SW 1271 (cell line): ENCODE data around the gene KRTAP5-3.
A peak's percentile ranks its signal among the peaks of the same experiment; 100 is the strongest.
"Not testable (repeated sequence)": the region's sequence is repeated elsewhere in the genome, so short reads cannot be mapped to it uniquely, and the experiment has no call there.

Experiments
- DNase-seq, 2 experiments: peaks; one replicate each; lab custom pipeline; 2025; lab: John Stamatoyannopoulos, UW

The KRTAP5-3 gene, protein sequence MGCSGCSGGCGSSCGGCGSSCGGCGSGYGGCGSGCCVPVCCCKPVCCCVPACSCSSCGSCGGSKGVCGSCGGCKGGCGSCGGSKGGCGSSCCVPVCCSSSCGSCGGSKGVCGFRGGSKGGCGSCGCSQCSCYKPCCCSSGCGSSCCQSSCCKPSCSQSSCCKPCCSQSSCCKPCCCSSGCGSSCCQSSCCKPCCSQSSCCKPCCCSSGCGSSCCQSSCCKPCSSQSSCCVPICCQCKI

DNA sequence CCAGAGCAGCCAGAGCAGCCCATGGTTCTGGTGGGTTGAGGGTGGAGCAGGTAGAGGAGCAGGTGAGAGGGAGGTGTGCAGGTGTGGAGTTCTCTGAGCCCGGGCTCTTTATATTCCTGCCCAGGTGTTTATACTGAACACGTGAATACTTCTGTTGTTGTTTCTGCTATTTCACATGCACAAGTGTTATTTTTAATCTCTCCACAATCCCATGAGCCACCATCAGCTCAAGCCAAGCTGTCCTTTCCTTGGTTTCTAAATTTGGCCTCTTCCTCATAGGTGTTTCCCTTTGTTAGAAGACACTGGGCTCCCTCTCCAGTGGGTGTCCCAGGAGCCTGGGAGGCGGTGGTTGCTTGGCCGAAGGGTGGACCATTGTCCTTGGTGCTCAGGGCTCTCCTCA is at the start of gene KRTAP5-3:
TSS of gene KRTAP5-3 (minus strand) at position 101 of the 400 bp plus-strand sequence. CDS start at position 23, 78 bp downstream.
- DNase-seq = no peak

- no peak for DNase-seq
Measured at GRCh38 chr11:1656670-1657069, 48.4 kb upstream of the KRTAP5-3 start.

DNA sequence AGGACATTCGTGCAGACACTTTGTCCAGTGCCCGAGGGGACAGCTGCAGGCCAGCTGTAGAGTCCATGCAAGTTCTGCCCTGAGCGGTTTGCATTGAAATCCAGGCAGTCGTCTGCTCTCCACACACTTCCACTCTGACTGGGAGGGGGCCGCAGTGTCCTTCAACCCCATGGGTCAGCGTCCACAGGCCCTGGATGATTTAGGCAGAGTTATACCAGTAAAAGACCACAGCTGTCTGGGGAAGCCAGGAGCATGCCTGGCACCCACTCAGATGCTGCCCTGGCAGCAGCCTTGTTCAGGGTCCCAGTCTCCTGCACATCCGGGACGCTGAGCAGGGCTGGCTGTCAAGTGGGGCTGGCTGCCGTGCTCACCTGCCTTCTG is 47.8 kb upstream of the KRTAP5-3 start:
- no peak for DNase-seq

- DNase-seq = no peak
Measured at GRCh38 chr11:1655168-1656060, 47.2 kb upstream of the KRTAP5-3 start.

DNA sequence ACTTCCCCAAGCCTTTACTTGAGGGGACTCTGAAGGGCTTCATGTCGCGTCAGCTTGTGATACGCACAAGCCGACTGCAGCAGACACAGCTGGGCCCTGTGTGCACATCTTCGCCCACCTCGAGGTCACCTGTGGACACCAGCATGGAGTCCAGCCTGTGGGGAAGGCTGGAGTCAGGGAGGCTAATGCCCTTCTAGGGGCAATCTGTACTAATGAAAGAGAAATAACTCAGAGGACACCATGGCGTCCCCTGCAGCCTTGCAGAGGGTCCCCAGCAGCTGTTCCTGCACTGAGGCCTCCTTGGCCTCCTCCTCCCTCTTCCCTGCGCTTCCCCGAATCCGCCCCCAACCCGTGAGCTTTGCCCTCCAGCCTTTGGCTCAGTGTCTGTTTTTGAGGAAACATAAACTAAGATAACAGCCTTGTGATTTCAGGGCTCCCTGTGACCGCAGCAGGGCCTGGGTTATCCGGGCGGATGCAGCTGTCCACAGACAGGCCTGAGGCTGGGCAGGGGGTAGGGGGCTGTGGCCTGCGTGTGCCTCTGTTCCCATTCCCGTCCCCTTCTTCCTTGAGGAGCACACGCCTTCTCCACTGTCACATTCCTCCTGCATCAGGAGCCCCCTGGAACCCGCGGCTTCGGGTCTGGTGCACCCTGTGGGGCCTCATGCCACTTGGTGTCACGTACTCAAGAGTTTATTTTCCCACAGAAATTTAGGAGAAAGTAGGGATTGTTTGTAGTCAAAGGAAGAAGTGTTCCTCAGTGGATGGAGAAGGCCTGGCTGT is 46.3 kb upstream of the KRTAP5-3 start:
- no peak for DNase-seq

GRCh38 chr11:1653541-1654387 is 45.5 kb upstream of the KRTAP5-3 start:
- no peak for DNase-seq

DNA sequence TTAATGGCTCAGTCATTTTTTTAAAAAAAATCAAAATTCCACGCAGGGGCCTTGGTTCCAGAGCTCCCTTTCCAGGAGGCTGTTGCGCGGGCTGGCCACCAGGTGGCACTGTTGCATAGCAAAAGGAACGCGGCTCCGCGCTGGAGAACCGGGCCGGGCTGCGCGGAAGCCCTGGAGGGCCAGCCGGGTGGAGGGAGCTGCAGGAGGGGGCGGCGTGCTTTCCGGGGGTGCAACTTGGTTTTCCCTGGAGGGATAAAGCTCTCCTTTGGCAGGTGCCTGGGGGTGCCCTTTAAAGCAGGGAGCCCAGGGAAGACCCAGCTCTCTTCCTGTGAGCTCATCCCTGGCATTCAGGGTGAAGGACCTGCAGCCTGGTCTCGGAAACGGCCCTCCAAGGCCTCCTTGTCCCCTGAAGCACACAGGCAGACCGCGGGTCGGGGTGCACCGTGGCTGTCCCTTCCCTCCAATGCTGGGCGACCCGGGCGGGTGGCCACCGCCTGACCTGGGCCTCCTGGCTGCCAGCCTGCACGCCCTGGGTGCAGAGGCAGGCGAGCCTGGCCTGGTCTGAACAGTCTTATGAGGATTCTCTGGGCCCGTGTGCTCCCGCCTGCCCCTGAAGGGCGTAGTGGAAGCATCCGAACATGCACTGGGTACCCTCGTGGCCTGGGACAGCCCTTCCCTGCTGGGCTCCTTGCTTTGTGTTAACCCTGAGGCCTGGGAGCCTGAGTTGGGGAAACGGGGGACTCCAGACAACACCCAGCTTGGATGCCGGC is 44.7 kb upstream of the KRTAP5-3 start:
- peak in 1 of 2 experiments; percentile 28 for DNase-seq

DNA sequence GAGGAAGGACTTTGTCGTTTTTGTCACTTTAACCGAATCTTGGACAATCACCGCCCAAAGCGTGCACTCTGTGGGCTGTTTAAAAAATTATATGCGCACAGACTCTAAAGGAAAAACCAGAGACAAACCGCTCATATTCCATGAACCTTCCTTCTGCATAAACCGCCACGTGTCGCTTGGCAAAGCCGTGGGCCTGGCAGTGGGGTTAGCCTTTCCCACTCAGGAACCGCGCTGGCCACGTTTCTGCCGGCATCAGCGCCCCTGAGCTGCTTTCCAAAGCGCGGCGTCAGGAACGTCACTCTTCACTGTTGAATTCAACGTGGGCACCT is 44.1 kb upstream of the KRTAP5-3 start:
- DNase-seq = no peak

DNA sequence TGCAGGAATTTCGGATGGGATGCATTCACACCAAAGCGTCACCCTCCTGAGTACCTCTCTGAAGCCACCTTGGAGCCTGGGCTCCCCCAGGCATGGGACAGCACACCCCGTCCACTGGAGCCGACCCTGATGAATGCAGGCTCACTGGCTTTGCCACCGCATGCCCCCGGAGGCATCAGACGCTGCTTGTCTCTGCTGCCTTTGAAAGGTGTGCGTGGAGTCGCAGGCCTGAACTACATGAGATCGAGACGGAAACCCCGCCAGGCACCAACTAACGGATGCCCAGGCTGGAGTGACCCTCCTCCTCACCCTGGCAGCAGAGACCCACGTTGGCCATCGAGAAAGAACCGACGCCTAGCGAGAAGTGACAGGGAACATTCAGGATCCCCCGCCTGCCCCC is 43.8 kb upstream of the KRTAP5-3 start:
- DNase-seq = no peak

GRCh38 chr11:1651411-1651980 is 43.2 kb upstream of the KRTAP5-3 start:
- DNase-seq = no peak

- DNase-seq = no peak
Measured at GRCh38 chr11:1650918-1651262, 42.6 kb upstream of the KRTAP5-3 start.

DNA sequence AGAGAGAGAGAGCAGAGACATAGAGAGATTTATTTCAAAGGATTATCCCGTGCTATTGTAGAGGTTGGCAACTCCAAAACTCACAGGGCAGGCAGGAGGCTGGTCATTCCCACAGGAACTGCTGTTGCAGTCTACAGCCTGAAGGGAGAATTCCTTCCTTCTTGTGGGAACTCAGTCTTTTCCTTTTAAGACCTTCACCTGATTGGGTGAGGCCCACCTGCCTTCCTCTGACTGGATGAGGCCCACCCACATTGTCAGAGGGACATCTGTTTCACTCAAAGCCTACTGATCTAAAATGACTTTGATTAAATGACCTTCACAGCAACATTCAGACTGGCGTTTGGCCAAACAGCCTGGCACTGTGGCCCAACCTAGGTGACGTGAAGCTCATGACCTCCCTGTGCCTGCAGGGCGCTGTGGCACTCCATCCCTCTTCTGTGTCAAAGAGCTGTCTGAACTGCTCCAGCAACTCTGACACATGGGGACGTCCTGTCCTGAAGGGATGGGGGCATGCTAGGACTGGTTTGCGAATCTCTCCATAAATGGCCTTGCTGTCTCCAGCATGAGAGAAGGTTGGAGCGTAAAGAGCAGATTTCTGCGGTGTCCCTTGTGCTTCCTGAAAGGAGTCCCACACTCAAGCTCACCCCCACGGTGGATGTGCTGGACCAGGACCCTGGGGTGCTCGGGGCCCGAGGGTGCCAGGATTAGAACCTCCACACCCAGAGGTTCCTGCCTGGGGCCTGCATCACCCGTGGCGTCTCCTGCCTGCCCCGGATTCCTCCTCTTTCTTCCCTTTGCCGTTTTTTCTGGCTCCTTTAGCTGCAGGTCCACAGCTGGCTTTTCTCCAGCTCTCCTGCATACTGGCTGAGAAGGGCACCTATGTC is 42.0 kb upstream of the KRTAP5-3 start:
- no peak for DNase-seq

DNA sequence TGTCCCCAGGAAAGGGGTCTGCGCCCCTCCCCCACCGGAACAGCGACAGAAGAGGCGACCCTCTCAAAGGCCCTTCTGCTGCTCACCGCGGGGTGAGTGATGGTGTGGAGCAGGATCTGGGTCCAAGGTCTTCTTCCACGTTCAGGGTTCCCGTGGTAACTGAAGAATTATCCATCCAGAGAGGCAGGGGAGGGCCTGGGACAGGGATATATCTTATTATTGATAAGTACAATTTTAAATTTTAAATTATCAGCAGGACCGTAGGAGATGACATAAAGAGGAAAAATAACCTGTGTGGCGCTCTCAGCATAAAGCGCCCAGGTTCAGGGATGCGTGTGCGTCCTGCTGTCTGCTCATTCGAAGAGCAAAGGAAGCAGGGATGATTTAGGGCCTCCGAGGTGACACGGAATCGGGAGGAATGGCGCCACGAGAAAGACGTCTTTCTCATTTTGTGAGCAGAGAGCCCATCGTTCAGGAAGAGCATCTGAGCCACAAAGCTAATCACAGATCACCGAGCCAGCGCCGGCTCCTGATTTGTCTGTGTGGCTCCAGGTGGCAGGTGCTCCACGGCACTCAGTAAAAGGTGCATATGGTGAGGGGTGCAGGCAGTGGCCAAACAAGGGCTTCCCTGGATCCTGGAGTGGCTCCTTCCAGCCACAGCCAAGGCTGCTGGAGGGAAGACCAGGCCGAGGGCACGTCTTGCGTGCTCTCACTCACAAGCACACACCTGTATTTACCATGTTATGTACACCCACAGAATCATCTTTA is 40.6 kb upstream of the KRTAP5-3 start:
- no peak for DNase-seq

DNA sequence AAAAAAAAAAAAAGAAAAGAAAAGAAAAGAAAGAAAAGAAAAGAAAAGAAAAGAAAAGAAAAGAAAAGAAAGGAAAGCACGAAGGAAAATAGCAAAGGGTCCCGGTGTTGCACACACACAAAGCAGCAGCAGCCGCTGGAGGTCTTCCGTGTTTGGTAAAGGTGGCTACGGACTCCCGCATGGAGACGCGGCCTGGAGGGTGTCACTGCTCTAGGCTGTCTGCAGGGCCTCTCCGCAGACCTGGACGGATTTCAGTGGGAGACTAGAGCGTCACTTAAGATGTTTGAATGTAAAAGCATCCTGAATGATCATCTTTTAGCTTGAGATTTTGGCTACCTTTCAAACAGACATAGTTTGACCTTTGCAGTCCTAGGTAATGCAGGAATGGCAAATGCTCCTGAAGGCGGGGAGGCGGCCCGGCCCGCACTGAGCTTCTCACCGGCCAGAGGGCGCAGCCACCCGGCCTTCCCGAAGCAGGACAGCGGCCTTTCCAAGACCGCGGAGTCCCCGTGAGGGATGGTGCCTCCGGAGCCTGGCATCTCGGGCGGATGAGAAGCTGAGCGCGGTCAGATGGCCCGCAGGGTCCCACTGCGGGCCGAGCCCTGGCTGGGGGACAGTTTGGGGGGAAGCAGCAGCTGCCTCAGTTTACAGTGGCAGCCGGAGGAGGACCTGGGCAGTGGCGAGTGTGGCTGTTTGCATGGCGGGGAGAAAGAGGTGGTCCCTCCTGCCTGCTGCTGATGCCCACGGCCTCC is 39.8 kb upstream of the KRTAP5-3 start:
- no peak for DNase-seq

DNA sequence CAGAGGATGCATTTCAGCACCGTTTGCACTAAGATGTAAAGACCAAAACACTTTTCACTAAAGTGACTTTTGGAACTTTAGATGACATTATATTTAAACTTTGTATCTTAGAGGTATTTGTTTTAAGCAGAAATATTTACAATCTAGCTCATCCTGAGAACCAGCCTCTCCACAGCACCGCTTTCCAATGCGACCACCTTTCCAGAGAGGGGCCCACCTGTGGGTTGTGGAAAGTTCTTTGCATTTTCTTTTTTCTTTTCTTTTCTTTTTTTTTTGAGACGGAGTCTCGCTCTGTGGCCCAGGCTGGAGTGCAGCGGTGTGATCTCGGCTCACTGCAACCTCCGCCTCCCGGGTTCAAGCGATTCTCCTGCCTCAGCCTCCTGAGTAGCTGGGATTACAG is 38.3 kb upstream of the KRTAP5-3 start:
- not testable (repeated sequence) for DNase-seq

DNA sequence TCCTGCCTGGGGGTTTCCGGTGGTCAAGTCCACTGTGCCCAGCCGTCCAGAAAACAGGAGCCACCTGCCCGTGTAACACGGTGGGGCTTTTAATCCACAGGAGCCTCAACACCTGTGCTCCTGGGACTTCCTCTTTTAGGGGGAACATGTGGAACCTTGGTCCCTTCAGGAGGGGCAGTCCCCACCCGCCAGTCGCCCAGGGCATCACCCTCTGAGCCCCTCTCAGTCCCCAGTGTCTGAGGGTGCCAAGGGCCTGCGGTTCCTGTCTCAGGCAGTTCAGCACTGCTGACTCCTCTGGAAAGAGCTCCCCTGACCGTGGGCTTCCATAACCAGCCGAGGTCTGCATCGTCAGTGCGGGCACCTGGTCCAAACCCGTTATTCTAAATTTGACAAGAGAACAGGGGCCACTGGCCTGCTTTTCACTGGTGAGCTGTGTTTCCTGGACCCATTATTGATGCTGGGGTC is 37.1 kb upstream of the KRTAP5-3 start:
- no peak for DNase-seq

- no peak for DNase-seq
Measured at GRCh38 chr11:1644601-1645356, 36.5 kb upstream of the KRTAP5-3 start.
